Measurements from ENCODE around the gene SFRP2.

- TF ChIP-seq CTCF (tag by site-specific recombination; IDR thresholded peaks at IDR 0.05) (no peak), GLIS2 (tag by site-specific recombination; IDR thresholded peaks at IDR 0.05) (no peak), ZSCAN5A (tag by site-specific recombination; IDR thresholded peaks at IDR 0.05) (no peak), ZBTB48 (tag by site-specific recombination; IDR thresholded peaks at IDR 0.05) (no peak), PRDM6 (tag by site-specific recombination; IDR thresholded peaks at IDR 0.05) (no peak), BCL11A (tag by site-specific recombination; IDR thresholded peaks at IDR 0.05; ENCODE audit: low read depth) (no peak), ZNF501 (tag by site-specific recombination; IDR thresholded peaks at IDR 0.05) (no peak), MEIS1 (CRISPR knock-in tag; IDR thresholded peaks at IDR 0.05; ENCODE audit: borderline replicate concordance) (no peak), OSR2 (tag by site-specific recombination; IDR thresholded peaks at IDR 0.05) (no peak)
Observed at GRCh38 chr4:153809307-153809706, 20.4 kb upstream of the SFRP2 start.
